ENCODE results near the gene SPTBN4.

- TF ChIP-seq CTCF (IDR thresholded peaks at IDR 0.05; ENCODE audit: insufficient read depth, low read length) (no peak), POLR2AphosphoS5 (IDR thresholded peaks at IDR 0.05; ENCODE audit: low read depth) (no peak), SPI1 (IDR thresholded peaks at IDR 0.05; ENCODE audit: borderline replicate concordance, low read depth) (peak; percentile 22; the same call in 1 of the 2 replicates), REST (IDR thresholded peaks at IDR 0.05; ENCODE audit: insufficient replicate concordance, low read depth) (no peak), GABPA (IDR thresholded peaks at IDR 0.05; ENCODE audit: low read depth) (no peak)
Observed at GRCh38 chr19:40578442-40578908, 111.7 kb downstream of the SPTBN4 start.
